ENCODE measurements around the gene PDK1.
"Not testable (repeated sequence)": the region's sequence is repeated elsewhere in the genome, so short reads cannot be mapped to it uniquely, and the experiment has no call there.

The PDK1 gene

GRCh38 chr2:172552547-172553291 lies 3.2 kb upstream of the PDK1 start:
- DNase-seq (ENCODE audit: low read depth in 2 of 2) = no peak

DNA sequence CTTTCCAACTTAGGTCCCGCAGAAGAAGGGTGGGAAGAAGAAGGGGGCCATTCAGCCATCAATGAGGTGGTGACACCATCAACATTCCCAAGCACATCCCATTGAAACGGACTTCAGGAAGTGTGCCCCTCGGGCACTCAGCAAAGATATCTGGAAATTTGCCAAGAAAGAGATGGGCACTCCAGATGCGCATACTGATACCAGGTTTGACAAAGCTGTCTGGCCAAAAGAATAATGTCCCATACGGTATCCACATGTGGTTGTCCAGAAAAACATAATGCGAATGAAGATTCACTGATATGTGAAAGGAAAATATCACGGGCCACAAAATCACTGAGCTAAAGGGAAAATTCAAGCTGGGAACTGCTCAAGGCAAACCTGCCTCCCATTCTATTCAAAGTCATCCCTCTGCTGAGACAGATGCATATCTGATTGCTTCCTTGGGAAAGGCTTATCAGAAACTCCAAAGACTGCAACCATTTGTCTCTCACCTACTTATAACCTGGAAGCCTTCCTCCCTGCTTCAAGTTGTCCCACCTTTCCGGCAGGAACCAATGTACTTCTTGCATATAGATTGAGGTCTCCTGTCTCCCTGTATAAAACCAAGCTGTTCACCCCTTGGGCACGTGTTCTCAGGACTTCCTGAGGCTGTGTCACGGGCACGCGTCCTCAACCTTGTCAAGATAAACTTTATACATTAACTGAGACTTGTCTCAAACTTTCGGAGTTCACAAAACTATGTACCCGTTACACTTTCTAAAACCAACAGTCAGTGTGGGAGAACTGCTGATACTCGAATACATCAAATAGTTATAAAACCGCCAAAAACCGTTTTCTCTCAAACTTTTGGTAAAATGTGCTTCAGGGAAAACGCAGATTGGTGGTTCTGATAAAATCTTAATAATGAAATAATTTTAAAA lies 1.3 kb upstream of the PDK1 start:
- DNase-seq (ENCODE audit: low read depth in 2 of 2) = no peak

GRCh38 chr2:172555272-172555521 lies 693 bp upstream of the PDK1 start:
- no peak for DNase-seq (ENCODE audit: low read depth in 2 of 2)

GRCh38 chr2:172556284-172557033 lies 569 bp downstream of the PDK1 start:
- DNase-seq (ENCODE audit: low read depth in 2 of 2) = peak; percentile 49 to 60

- no peak for DNase-seq (ENCODE audit: low read depth in 2 of 2)
Observed at GRCh38 chr2:172558372-172558771, 2.5 kb downstream of the PDK1 start.

GRCh38 chr2:172560721-172561120 lies 4.8 kb downstream of the PDK1 start:
- DNase-seq (ENCODE audit: low read depth in 2 of 2) = no peak

- DNase-seq (ENCODE audit: low read depth in 2 of 2) = no peak
Observed at GRCh38 chr2:172561270-172561669, 5.4 kb downstream of the PDK1 start.

- DNase-seq (ENCODE audit: low read depth in 2 of 2) = no peak
Observed at GRCh38 chr2:172562298-172562697, 6.4 kb downstream of the PDK1 start.

- no peak for DNase-seq (ENCODE audit: low read depth in 2 of 2)
Observed at GRCh38 chr2:172564376-172564775, 8.5 kb downstream of the PDK1 start.

GRCh38 chr2:172571245-172571644 lies 15.4 kb downstream of the PDK1 start:
- DNase-seq (ENCODE audit: low read depth in 2 of 2) = no peak

DNA sequence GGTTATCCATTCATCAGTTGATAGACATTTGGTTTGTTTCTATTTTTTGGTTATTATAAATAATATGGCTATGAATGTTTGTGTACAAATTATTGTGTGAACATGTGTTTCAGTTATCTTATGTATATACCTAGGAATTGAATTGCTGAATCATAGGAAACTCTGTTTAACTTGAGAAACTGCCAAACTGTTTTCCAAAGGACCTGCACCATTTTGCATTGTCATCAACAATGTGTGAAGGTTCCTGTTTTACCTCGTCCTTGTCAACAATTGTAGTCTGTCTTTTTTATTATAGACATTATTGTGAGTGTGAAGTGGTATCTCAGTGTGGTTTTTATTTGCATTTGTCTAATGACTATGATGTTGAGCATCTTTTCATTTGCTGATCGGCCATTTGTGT lies 17.1 kb downstream of the PDK1 start:
- no peak for DNase-seq (ENCODE audit: low read depth in 2 of 2)

DNA sequence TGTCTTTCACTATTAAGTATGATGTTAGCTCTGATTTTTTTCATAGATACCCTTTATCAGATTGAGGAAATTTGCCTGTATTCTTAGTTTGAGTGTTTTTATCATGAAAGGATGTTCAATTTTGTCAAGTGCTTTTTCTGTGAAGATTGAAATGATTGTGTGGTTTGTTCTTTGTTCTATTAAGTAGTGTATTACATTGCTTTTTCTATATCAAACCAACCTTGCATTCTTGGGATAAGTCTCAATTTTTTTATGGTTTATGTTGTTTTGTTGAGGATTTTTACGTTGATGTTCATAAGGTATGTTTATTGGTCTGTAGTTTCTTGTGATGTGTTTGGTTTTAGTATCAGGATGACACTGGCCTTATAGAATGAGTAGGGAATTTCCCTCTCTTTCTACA lies 19.1 kb downstream of the PDK1 start:
- no peak for DNase-seq (ENCODE audit: low read depth in 2 of 2)

DNA sequence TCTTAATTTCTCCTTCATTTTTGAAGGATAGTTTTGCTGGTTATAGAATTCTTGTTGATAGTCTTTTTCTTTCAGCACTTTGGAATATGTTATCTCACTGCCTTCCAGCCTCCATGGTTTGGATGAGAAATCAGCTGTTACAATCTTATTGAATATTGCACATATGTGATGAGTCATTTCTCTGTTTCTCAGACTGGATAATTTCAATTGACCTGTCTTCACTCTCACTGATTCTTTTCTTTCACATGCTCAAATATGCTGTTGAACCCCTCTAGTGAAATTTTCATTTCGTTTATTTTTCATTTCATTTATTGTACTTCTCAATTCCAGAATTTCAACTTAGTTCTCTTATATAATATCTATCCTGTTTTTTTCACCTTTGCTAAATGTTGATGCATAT lies 22.2 kb downstream of the PDK1 start:
- no peak for DNase-seq (ENCODE audit: low read depth in 2 of 2)

DNA sequence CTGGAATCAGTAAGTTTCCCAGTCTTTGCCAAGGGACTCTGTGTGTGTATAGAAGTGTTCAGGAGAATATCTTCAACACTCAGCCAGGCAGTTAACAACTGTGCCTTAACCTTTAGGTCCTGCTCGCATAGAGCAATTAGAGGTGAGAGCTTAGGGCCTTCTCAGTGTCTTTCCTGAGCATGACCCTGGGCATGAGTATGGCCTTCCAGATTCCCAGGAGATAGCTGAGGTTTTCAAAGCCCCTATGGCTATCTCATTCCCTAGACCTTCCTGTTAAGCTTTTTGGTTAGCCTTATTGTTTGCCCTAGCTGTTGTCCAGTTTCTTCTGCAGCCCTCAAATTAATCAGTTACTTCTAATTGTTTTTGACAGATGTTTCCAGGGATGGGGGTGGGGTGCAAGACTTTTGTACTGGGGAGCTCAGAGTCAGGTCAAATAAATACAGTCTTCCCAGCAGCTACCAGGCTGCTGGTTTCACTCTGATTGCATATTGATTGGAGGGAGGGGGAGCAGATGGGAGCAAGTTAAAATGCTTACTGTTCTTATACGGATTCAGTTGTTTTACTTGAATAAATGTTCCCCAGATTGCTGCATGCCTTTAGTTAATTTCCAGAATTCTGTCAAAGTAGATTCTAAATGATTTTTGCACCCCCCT lies 23.1 kb downstream of the PDK1 start:
- DNase-seq (ENCODE audit: low read depth in 2 of 2) = no peak

DNA sequence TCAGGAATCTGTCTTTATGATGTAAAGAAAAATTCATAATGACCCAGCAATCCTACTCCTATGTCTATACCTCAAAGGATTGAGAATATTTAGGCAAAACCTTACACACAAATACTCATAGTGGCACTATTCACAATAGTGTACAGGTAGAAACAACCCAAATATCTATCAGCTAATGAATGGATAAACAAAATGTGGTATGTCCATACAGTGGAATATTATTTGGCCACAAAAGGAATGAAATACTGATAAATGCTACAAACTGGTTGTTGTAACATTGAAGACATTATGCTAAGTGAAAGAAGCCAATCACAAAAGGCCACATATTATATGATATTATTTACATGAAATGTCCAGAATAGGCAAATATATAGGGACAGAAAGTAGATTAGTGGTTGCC lies 24.7 kb downstream of the PDK1 start:
- DNase-seq (ENCODE audit: low read depth in 2 of 2) = no peak

DNA sequence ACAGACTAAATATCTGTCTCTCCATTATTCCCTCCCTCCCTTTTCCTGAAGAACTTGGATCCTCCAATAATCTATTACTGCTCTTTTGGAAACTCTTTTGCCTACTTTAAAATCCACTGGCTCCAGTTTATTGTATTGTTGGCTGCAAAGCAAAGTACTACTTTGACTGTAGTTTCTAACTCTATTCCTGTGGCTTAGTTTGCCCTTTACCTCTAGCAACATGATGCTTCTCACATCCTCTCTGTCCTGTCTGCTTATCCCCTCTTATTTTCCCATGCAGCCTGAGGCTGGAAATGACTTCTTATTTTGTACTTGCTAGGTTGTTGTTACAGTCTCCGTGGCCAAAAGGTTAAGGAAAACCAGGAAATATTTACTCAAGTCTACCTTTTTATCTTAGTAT lies 26.8 kb downstream of the PDK1 start:
- no peak for DNase-seq (ENCODE audit: low read depth in 2 of 2)

GRCh38 chr2:172586245-172586891 lies 30.5 kb downstream of the PDK1 start:
- no peak for DNase-seq (ENCODE audit: low read depth in 2 of 2)

DNA sequence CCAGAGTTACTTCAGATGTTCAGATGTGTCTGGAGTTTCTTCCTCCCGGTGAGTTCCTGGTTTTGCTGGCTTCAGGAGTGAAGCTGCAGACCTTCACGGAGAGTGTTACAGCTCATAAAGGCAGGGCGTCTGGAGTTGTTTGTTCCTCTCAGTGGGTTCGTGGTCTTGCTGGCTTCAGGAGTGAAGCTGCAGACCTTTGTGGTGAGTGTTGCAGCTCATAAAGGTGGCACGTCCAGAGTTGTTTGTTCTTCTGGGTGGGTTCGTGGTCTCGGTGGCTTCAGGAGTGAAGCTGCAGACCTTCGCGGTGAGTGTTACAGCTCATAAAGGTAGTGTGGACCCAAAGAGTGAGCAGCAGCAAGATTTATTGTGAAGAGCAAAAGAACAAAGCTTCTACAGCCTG lies 31.3 kb downstream of the PDK1 start:
- DNase-seq (ENCODE audit: low read depth in 2 of 2) = not testable (repeated sequence)

DNA sequence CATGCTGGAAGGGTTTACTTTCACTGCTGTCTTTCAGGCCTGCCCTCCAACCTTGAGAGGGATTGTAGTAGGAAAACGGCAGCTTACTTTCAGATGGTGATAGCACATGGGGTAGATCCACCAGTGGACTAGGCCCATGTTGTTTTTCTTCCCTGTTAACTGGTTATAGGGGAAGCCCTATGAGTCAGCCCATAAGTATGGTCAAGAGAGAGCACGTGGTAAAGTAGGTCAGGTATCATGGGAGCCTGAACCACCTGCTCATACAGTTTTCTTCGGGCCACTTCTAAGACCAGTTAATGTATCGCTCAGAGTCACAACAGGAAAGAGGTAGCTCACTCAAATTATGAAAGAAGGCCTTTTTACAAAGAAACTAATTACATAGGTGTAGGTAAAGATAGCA lies 33.0 kb downstream of the PDK1 start:
- no peak for DNase-seq (ENCODE audit: low read depth in 2 of 2)

DNA sequence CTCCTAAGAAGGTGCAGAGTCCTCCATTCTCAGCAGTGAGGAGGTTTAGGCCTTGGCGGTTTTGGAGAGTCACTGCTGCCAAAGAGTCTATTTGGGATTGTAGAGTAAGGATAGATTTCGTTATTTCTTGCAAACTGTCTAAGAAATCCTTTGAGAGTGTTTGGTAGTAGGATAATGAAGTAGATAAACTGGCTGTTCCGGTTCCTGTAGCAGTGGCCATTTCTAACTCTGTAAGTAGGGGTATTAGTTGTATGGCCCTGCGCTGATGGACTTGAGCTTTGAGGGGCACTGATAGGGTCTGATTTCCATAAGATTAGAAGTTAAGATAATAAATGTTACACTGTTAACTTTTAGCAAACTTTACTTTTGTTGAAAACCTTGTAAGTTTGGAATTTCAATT lies 35.5 kb downstream of the PDK1 start:
- not testable (repeated sequence) for DNase-seq (ENCODE audit: low read depth in 2 of 2)

GRCh38 chr2:172592190-172592589 lies 36.3 kb downstream of the PDK1 start:
- not testable (repeated sequence) for DNase-seq (ENCODE audit: low read depth in 2 of 2)

- DNase-seq (ENCODE audit: low read depth in 2 of 2) = no peak
Observed at GRCh38 chr2:172596776-172597175, 40.9 kb downstream of the PDK1 start.
